ENCODE data around the gene ITPKB. TPM values are rescaled to one million over a fixed set of nuclear protein-coding genes. Genes with fewer than 3 reads are reported as not detected.

Gene ITPKB
- total and polyA plus RNA-seq, 2 of the 13 experiments (the other 11 are each of a cell fraction or from before 2014, with no cell fraction given) = not detected

DNA sequence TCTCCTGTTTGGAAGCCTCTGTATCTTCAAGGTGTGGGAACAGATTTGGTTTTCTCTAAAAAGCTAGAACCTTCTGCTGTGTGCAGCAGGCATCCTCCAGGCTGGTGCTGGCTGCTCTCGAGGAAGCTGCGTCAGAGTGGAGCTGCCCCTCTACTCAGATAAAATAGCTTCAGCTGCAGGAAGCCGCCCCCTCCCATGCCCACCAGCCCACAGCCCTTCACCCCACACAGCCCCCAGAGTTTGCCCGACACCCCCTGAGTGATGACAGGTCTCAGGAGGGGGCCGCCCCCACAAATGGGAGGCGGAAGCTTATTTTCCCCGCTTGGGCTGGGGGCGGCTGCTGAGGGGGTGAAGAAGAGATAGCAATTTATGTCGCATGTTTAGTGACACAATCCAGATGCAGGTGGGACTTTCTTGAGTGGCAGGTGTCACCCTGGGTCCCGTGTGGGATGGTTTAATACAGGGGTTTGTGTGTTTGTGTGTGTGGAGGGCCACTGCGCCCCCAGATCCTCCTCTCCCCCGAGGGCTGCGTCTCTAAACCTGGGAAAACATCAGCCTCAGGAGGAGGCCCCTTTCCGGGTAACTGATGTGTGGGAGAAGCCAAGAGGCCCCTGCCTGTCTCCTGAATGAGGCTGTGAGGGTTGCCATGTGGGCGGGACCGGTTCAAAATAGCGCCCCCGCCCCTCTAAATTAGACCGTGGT is 135.1 kb downstream of the ITPKB start (continued):
- TF ChIP-seq, protein P1, sequence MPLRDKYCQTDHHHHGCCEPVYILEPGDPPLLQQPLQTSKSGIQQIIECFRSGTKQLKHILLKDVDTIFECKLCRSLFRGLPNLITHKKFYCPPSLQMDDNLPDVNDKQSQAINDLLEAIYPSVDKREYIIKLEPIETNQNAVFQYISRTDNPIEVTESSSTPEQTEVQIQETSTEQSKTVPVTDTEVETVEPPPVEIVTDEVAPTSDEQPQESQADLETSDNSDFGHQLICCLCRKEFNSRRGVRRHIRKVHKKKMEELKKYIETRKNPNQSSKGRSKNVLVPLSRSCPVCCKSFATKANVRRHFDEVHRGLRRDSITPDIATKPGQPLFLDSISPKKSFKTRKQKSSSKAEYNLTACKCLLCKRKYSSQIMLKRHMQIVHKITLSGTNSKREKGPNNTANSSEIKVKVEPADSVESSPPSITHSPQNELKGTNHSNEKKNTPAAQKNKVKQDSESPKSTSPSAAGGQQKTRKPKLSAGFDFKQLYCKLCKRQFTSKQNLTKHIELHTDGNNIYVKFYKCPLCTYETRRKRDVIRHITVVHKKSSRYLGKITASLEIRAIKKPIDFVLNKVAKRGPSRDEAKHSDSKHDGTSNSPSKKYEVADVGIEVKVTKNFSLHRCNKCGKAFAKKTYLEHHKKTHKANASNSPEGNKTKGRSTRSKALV (CRISPR knock-in tag; IDR thresholded peaks at IDR 0.05) = no peak
- TF ChIP-seq EEA1 (CRISPR knock-in tag; IDR thresholded peaks at IDR 0.05; ENCODE audit: borderline replicate concordance) (no peak), ZNF891 (CRISPR knock-in tag; IDR thresholded peaks at IDR 0.05) (no peak)

DNA sequence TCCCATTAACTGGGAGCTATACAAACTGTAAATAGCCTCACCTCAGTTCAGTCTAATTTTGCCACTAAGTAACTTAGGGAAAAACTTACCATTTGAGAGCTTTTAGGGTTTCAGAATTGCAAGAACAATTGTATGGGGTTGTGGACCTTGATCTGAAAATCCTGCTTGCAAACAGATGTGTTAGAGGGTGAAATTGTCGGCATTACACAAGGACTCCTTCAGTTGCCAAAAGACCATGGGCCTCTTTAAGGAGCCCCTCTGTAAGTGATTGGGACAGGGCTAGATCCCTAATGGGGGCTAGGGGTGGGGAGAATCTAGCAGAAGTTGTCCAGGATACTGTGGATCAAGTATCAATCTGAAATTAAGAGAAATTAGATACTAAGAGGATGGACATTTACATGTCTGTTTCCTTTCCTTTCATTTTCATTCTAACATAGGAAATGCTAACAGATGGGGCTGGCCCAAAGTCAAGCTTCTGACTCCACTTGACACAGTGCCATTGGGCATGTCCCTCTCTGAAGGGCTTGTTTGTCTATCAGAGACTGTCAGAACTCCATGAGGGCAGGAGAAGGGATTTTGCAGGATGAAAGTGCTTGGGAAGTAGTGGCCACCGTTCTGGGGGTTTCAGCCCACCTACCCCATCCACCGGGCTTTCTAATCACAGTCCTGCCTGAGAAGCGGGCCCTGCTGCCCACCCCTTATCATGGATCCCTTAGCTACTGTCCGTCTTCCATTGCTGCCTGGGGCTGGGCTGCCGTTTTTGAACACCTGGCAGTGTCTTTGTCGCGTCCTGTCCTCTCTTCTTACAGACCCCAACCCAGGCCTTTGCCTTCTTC is 135.8 kb downstream of the ITPKB start:
- Histone ChIP-seq H3K36me3 (replicated peaks in 1 of 2; ENCODE audit: control insufficient read depth in 1 of 2, insufficient read depth in 2 of 2, low read length in 2 of 2) (no peaks in the 10 kb centered on the region), H3K4me1 (ENCODE audit: insufficient read depth, low read length) (peaks cover 12% of the 10 kb centered on the region), H4K20me1 (ENCODE audit: insufficient read depth, low read length) (no peaks in the 10 kb centered on the region), H3K9me3 (ENCODE audit: low read length) (no peaks in the 10 kb centered on the region), H3K79me2 (ENCODE audit: insufficient read depth, low read length) (no peaks in the 10 kb centered on the region), H3K4me2 (ENCODE audit: low read depth, low read length) (peak overlapping the region; percentile 11; the same call in 1 of the 2 replicates), H2AFZ (ENCODE audit: low read length) (no peak overlapping the region), H3K27me3 (ENCODE audit: control insufficient read depth in 1 of 2, insufficient read depth in 2 of 2, low read length in 2 of 2) (peaks cover 4 to 29% of the 10 kb centered on the region in 2 experiments; a peak in 4 of 5 replicates), H3K9ac (ENCODE audit: insufficient read depth, low read depth, low read length) (no peak overlapping the region), H3K27ac (ENCODE audit: extremely low read length, insufficient read depth, low read length) (no peak overlapping the region), H3K4me3 (replicated peaks in 1 of 3; ENCODE audit: insufficient read depth in 1 of 3, low read depth in 2 of 3, low read length in 3 of 3) (no peak overlapping the region)
- CTCF ChIA-PET (ENCODE audit: low intra/inter-chr PET ratio, low total read pairs) = no interaction called here
- in situ Hi-C loops (cut with HindIII; ENCODE audit: extremely low pct_ligation_motif_present, low pct_unique_long_range_greater_than_20kb) (loop anchor here (10.0 kb wide), 1 partner anchor 178 kb away; no protein-coding TSS in a partner anchor), intact Hi-C loops (cut with micrococcal nuclease; ENCODE audit: unreplicated experiment) (loop anchor here (10.0 kb wide), 1 partner anchor 178 kb away; no protein-coding TSS in a partner anchor)
- ATAC-seq (no peak), FAIRE-seq (no peak), DNase-seq (ENCODE audit: low spot score) (no peak)
- no TSS peak for BruUV-seq (replicated peaks)
- 41% methylated on average over 7 of the region's 8 CpGs for WGBS (ENCODE audit: low lambda C conversion rate)
- POLR2A ChIA-PET = no interaction called here
- no peak for TF ChIP-seq ATF4 (CRISPR knock-in tag; IDR thresholded peaks at IDR 0.05)
- no peak for TF ChIP-seq GTF2F1 (IDR thresholded peaks at IDR 0.05; ENCODE audit: low read length)
- no peak for TF ChIP-seq ZMYM2 (CRISPR knock-in tag; IDR thresholded peaks at IDR 0.05)
- no peak for TF ChIP-seq RBM22 (optimal IDR thresholded peaks at IDR 0.05; ENCODE audit: low read length)
- no peak for TF ChIP-seq PRDM4 (CRISPR knock-in tag; IDR thresholded peaks at IDR 0.05; ENCODE audit: borderline replicate concordance)
- TF ChIP-seq THAP9 (CRISPR knock-in tag; IDR thresholded peaks at IDR 0.05; ENCODE audit: borderline replicate concordance) = no peak
